ENCODE data around the gene WDR82.

DNA sequence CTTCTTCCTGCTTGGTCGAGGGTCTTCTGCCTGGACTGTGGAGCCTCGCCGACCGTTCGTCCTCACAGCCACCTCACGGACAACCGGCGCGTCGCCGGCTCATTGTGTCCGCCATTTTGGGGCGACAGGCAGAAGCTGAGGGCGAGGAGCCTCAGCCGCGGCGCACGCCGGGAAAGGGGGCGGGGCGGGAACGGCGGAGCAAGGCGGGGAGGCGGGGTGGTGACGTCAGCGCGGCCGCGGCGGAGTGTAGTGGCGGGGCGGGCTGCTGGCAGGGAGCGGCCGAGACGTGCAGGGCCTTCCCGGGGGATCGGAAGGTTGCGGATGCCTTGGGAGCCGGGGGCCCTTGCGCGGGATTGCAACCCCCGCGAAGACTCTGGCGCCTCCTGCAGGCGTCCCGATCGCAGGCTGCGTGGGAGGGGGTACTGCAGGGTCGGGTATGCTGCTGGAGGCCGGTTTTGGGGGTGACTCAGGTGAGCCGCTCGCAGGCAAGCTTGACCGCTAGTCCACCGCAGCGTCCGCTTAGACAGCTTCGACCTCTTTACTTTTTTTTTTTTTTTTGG is at the start of gene WDR82:
- TF ChIP-seq, protein P1, sequence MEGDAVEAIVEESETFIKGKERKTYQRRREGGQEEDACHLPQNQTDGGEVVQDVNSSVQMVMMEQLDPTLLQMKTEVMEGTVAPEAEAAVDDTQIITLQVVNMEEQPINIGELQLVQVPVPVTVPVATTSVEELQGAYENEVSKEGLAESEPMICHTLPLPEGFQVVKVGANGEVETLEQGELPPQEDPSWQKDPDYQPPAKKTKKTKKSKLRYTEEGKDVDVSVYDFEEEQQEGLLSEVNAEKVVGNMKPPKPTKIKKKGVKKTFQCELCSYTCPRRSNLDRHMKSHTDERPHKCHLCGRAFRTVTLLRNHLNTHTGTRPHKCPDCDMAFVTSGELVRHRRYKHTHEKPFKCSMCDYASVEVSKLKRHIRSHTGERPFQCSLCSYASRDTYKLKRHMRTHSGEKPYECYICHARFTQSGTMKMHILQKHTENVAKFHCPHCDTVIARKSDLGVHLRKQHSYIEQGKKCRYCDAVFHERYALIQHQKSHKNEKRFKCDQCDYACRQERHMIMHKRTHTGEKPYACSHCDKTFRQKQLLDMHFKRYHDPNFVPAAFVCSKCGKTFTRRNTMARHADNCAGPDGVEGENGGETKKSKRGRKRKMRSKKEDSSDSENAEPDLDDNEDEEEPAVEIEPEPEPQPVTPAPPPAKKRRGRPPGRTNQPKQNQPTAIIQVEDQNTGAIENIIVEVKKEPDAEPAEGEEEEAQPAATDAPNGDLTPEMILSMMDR (conservative IDR thresholded peaks at IDR 0.05; ENCODE audit: low read depth in 2 of 2), result peak; percentile 61 to 63
- TF ChIP-seq EZH2 (IDR thresholded peaks at IDR 0.05; ENCODE audit: low read depth, unreplicated experiment) (no peak), STAT1 (IDR thresholded peaks at IDR 0.05; ENCODE audit: unreplicated experiment) (no peak), POLR2AphosphoS5 (IDR thresholded peaks at IDR 0.05; ENCODE audit: low read depth) (peak; percentile 98), JUNB (IDR thresholded peaks at IDR 0.05; ENCODE audit: unreplicated experiment) (no peak), CREB1 (CRISPR knock-in tag; IDR thresholded peaks at IDR 0.05; ENCODE audit: low read depth) (peak; percentile 91)
- TF ChIP-seq, protein P2, sequence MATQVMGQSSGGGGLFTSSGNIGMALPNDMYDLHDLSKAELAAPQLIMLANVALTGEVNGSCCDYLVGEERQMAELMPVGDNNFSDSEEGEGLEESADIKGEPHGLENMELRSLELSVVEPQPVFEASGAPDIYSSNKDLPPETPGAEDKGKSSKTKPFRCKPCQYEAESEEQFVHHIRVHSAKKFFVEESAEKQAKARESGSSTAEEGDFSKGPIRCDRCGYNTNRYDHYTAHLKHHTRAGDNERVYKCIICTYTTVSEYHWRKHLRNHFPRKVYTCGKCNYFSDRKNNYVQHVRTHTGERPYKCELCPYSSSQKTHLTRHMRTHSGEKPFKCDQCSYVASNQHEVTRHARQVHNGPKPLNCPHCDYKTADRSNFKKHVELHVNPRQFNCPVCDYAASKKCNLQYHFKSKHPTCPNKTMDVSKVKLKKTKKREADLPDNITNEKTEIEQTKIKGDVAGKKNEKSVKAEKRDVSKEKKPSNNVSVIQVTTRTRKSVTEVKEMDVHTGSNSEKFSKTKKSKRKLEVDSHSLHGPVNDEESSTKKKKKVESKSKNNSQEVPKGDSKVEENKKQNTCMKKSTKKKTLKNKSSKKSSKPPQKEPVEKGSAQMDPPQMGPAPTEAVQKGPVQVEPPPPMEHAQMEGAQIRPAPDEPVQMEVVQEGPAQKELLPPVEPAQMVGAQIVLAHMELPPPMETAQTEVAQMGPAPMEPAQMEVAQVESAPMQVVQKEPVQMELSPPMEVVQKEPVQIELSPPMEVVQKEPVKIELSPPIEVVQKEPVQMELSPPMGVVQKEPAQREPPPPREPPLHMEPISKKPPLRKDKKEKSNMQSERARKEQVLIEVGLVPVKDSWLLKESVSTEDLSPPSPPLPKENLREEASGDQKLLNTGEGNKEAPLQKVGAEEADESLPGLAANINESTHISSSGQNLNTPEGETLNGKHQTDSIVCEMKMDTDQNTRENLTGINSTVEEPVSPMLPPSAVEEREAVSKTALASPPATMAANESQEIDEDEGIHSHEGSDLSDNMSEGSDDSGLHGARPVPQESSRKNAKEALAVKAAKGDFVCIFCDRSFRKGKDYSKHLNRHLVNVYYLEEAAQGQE (IDR thresholded peaks at IDR 0.05; ENCODE audit: unreplicated experiment), result no peak

Measured in GM23338 (cell line).